ENCODE results near the gene TTC38. TPM values are rescaled to one million over a fixed set of nuclear protein-coding genes. Genes with fewer than 3 reads are reported as not detected.

The TTC38 gene
- total RNA-seq, 4 donors from 2014 or later = 13.6 to 30.5 (median 19.5) TPM

DNA sequence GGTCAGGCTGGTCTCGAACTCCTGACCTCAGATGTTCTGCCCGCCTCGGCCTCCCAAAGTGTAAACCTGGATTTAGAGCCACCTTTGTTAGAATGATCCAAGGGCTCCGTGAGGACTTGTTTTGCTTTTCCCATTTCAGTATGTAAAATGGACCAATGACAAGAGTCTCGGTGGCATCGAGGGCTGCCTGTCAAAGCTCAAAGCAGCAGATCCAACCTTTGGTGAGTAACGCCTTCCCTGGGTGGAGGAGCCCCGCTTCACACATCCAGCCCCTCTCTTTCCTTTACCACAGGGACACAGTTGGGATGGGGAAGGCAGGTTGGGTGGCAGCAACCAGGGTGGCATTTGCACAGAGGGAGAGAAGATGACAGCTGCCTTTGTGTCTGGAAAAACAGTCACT lies 4.4 kb downstream of the TTC38 start:
- intact Hi-C loops (cut with DNase I) = no loop called here
- no peaks in the 10 kb centered on the region for H3K27me3 ChIP-seq
- TF ChIP-seq, protein P1, sequence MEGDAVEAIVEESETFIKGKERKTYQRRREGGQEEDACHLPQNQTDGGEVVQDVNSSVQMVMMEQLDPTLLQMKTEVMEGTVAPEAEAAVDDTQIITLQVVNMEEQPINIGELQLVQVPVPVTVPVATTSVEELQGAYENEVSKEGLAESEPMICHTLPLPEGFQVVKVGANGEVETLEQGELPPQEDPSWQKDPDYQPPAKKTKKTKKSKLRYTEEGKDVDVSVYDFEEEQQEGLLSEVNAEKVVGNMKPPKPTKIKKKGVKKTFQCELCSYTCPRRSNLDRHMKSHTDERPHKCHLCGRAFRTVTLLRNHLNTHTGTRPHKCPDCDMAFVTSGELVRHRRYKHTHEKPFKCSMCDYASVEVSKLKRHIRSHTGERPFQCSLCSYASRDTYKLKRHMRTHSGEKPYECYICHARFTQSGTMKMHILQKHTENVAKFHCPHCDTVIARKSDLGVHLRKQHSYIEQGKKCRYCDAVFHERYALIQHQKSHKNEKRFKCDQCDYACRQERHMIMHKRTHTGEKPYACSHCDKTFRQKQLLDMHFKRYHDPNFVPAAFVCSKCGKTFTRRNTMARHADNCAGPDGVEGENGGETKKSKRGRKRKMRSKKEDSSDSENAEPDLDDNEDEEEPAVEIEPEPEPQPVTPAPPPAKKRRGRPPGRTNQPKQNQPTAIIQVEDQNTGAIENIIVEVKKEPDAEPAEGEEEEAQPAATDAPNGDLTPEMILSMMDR (IDR thresholded peaks at IDR 0.05) = no peak
- TF ChIP-seq POLR2A (IDR thresholded peaks at IDR 0.05) = no peak
- DNase-seq = no peak
- no peak overlapping the region for H3K27ac ChIP-seq
- 91 to 97% methylated on average over 6 to 8 of the region's 8 CpGs for WGBS, 2 donors
- H3K4me1 ChIP-seq = peaks cover 13 to 26% (median 14%) of the 10 kb centered on the region in 3 donors
- H3K9me3 ChIP-seq = no peaks in the 10 kb centered on the region
- peaks cover 9 to 62% (median 24%) of the 10 kb centered on the region in 3 donors for H3K36me3 ChIP-seq
- H3K4me3 ChIP-seq = no peak overlapping the region

- H3K4me1 ChIP-seq = peaks cover 11 to 22% (median 13%) of the 10 kb centered on the region in 3 donors
- no peak for DNase-seq
- no peaks in the 10 kb centered on the region for H3K9me3 ChIP-seq
- no peak overlapping the region for H3K4me3 ChIP-seq
- intact Hi-C loops (cut with DNase I) = no loop called here
- 90 to 92% methylated on average over 2 to 8 of the region's 12 CpGs for WGBS, 2 donors
- TF ChIP-seq POLR2A (IDR thresholded peaks at IDR 0.05) = no peak
- TF ChIP-seq, protein P1 (IDR thresholded peaks at IDR 0.05) = no peak
- no peaks in the 10 kb centered on the region for H3K27me3 ChIP-seq
- H3K27ac ChIP-seq = no peak overlapping the region
- H3K36me3 ChIP-seq = peaks cover 9 to 69% (median 24%) of the 10 kb centered on the region in 3 donors
Observed at GRCh38 chr22:46272762-46273431, 5.1 kb downstream of the TTC38 start.

GRCh38 chr22:46273432-46274148 lies 5.8 kb downstream of the TTC38 start:
- Histone ChIP-seq H3K9me3 (no peaks in the 10 kb centered on the region), H3K4me3 (no peak overlapping the region), H3K4me1 (peaks cover 7 to 15% (median 8%) of the 10 kb centered on the region in 3 donors), H3K27me3 (no peaks in the 10 kb centered on the region), H3K27ac (no peak overlapping the region), H3K36me3 (peaks cover 10 to 76% (median 25%) of the 10 kb centered on the region in 3 donors)
- no peak for DNase-seq
- 90 to 92% methylated on average over 2 to 3 of the region's 12 CpGs for WGBS, 2 donors
- intact Hi-C loops (cut with DNase I) = no loop called here
- no peak for TF ChIP-seq POLR2A (IDR thresholded peaks at IDR 0.05)
- TF ChIP-seq, protein P1 (IDR thresholded peaks at IDR 0.05) = no peak

DNA sequence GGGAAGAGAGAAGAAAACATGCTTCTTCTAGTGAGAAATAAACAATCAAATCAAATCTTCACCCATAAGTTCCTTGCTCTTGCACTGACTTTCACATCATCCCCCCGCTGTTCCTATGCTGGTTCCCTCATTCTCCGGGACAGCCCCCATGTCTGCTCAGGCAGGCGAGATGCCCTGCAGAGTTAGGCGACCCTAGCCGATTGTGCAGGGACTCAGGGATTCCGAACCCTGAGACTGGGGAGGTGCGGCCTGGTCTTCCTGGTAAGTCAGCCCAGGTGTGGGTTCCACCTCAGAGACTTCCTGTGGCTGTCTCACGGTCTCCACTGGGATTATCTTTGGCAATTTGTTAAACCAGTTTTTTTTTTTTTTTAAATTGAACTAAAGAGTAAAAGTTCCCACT lies 6.6 kb downstream of the TTC38 start:
- intact Hi-C loops (cut with DNase I) = no loop called here
- Histone ChIP-seq H3K9me3 (no peaks in the 10 kb centered on the region), H3K36me3 (peaks cover 17 to 84% (median 33%) of the 10 kb centered on the region in 3 donors), H3K27ac (no peak overlapping the region), H3K4me1 (peaks cover 0 to 11% (median 3%) of the 10 kb centered on the region in 3 donors), H3K27me3 (no peaks in the 10 kb centered on the region), H3K4me3 (no peak overlapping the region)
- TF ChIP-seq, protein P1 (IDR thresholded peaks at IDR 0.05) = no peak
- TF ChIP-seq POLR2A (IDR thresholded peaks at IDR 0.05) = no peak
- no peak for DNase-seq
- 90 to 94% methylated on average over 8 of the region's 8 CpGs for WGBS, 2 donors

DNA sequence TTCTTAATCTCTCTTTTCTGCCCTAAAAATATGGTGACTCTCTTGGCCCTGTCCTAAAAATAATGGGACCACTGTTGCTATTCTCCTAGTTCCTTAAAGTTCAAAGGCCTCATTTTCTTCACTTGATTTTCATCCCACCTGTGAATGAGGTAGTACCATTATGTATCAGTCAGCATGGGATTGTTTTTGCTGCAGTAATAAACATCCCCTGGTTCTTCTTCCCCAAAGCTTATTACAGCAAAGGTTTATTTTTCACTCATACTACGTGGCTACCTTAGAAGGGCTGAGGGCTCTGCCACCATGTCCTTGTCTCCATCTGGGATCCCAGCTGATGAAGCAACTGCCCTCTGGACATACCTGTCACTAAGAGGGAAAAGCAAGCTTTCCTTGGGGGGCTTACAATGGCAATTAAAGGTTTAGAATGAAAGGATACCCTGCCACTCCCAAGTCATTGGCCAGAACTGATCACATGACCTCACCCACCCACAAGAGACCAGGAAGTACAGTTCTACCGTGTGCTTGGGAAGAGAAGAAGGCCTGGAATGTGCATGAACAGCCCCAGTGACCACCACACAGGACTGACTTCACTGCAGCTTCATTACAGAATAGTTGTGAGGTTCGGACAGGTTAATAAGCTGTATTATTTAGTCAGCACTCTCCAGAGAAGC lies 7.8 kb downstream of the TTC38 start:
- TF ChIP-seq, protein P1 (IDR thresholded peaks at IDR 0.05) = no peak
- no peak for TF ChIP-seq POLR2A (IDR thresholded peaks at IDR 0.05)
- intact Hi-C loops (cut with DNase I) = no loop called here
- no peaks in the 10 kb centered on the region for H3K27me3 ChIP-seq
- H3K4me1 ChIP-seq = peaks cover 0 to 16% (median 0%) of the 10 kb centered on the region in 3 donors
- H3K27ac ChIP-seq = no peak overlapping the region
- 76 to 78% methylated on average over 3 of the region's 3 CpGs for WGBS, 2 donors
- H3K4me3 ChIP-seq = no peak overlapping the region
- no peak for DNase-seq
- H3K9me3 ChIP-seq = no peaks in the 10 kb centered on the region
- peaks cover 17 to 96% (median 44%) of the 10 kb centered on the region in 3 donors for H3K36me3 ChIP-seq

All from esophagus squamous epithelium (tissue), 5 donors.